Heart left ventricle (tissue), 16 donors: ENCODE data around the gene PCBP3. TPM values are rescaled to one million over a fixed set of nuclear protein-coding genes. Genes with fewer than 3 reads are reported as not detected.

ENCODE experiments used
- ATAC-seq, 4 donors: fragments of 200-7000 bp; cut with Tn5 transposase; one replicate each; pipeline ENCODE4 v1.9.1; 2020 to 2022; ENCODE audit warnings: moderate library complexity in 4 of 4, mild to moderate bottlenecking in 3 of 4, moderate number of reproducible peaks in 1 of 4
- DNase-seq, 5 donors: peaks; one replicate each; pipeline ENCODE4 v3.0.0-alpha.2; 2020
- H3K27ac ChIP-seq, 12 donors: fragments of 200-600 bp; sonication (generic) in 4 of 12; one replicate each; pipeline versions ENCODE4 v1.5.0 to v1.8.0; 2016 to 2022; ENCODE audit warnings: mild to moderate bottlenecking in 2 of 12
- H3K27me3 ChIP-seq, 9 donors: fragments of 200-600 bp; sonication (generic) in 2 of 9; one replicate each; pipeline versions ENCODE4 v1.5.1 to v1.8.0; 2016 to 2022; ENCODE audit warnings: mild to moderate bottlenecking in 3 of 9
- H3K36me3 ChIP-seq, 9 donors: fragments of 200-600 bp; sonication (generic) in 2 of 9; one replicate each; pipeline versions ENCODE4 v1.5.0 to v1.8.0; 2018 to 2022; ENCODE audit warnings: mild to moderate bottlenecking in 2 of 9
- H3K4me1 ChIP-seq, 12 donors: fragments of 200-600 bp; sonication (generic) in 4 of 12; one replicate each; pipeline versions ENCODE4 v1.5.0 to v1.8.0; 2016 to 2022; ENCODE audit warnings: mild to moderate bottlenecking in 3 of 12
- H3K4me3 ChIP-seq, 12 donors: fragments of 200-600 bp; sonication (generic) in 4 of 12; one replicate each; pipeline versions ENCODE4 v1.5.0 to v1.8.0; 2017 to 2022; ENCODE audit warnings: mild to moderate bottlenecking in 9 of 12, moderate library complexity in 4 of 12
- H3K9me3 ChIP-seq, 12 donors: fragments of 200-600 bp; sonication (generic) in 4 of 12; one replicate each; pipeline versions ENCODE4 v1.5.0 to v1.8.0; 2016 to 2022; ENCODE audit warnings: mild to moderate bottlenecking in 1 of 12
- CTCF ChIP-seq, 12 donors: fragments of 200-600 bp; sonication (generic) in 4 of 12; IDR thresholded peaks; one replicate each; pipeline versions ENCODE4 v1.5.0 to v1.8.0; 2018 to 2022; ENCODE audit warnings: antibody characterized with exemption in 12 of 12, mild to moderate bottlenecking in 5 of 12
- POLR2A ChIP-seq, 2 donors: fragments of 450-650 bp; IDR thresholded peaks; one replicate each; pipeline ENCODE4 v1.6.1; 2017; ENCODE audit warnings: antibody characterized with exemption in 2 of 2, mild to moderate bottlenecking in 2 of 2, moderate library complexity in 2 of 2
- WGBS, 4 donors: extraction: QIAGEN DNeasy Blood & Tissue Kit in 2 of 4; methylation state at CpG; one replicate each; pipeline versions ENCODE4 v1.1.5 to v1.1.7; 2013 to 2018; 5-methylcytosine and 5-hydroxymethylcytosine counted together
- intact Hi-C, 10 donors: fragments of 100-400 bp; cut with DNase I; formaldehyde crosslinking; loops; one replicate each; pipeline versions ENCODE4 v1.11.1 to v1.14.2; 2022
- polyA plus RNA-seq, 2 donors: library from polyadenylated mRNA; stranded (reverse); fragments of 200-250 nt; gene quantifications; one replicate each; pipeline ENCODE4 v1.2.3, GENCODE V29; 2013
- total RNA-seq, 9 donors: library from RNA; depleted of rRNA in 2 of 9; stranded (reverse); fragments of >200 nt in 2 of 9; fragmentation: NEBNext Ultra II Directional in 3 of 9; extraction: Animal tissue kit (Norgen Biotek cat#: 25700) in 3 of 9; gene quantifications; one replicate each; pipeline versions ENCODE4 v1.1.0 to v1.2.4, GENCODE V29; 2016 to 2023
- donor health status: ischemic (EF 13 %, LVEDD 7.1; RV severe dilation, severe dysfunction).
- donor health status: healthy with polysubstance abuse.
- donor health status: DM: no; HTN: yes; CAD: no.
- donor health status: DM: no; HTN: no; CAD: no.
- donor health status: ischemic (EF 25% LVEDD 6.9; RV normal size, moderate dysfunction).
- donor health status: ischemic (EF 25% LVEDD 5.7; RV mildly dilated, moderate dysfunction).
- donor health status: healthy.
- donor health status: DM: yes; HTN: yes; CAD: no.
- donor health status: ischemic (EF 35%, LVEDD 5.7; RV mildly dilated, moderate dysfunction).
- donor health status: nonischemic (EF 11% LVEDD 7.7; RV severe dilation, severe dysfunction).
- donor health status: DM: yes; HTN: yes; CAD: no.
- donor health status: PGD.
- donor health status: ischemic (EF 29% LVEDD 5.4; RV normal size, mild dysfunction).
- donor health status: nonischemic (EF 23%, LVEDD 6.1; RV moderate dilation, normal function).

PCBP3 gene
- total and polyA plus RNA-seq, 11 donors: 0.72 to 11.4 (median 2.5) TPM; not detected in 1

GRCh38 chr21:45863267-45863666, 219.7 kb downstream of the PCBP3 start:
- DNase-seq: no peak
- Histone ChIP-seq H3K4me1 (no peaks in the 10 kb centered on the region), H3K27me3 (peaks cover 0 to 3% (median 0%) of the 10 kb centered on the region in 9 donors), H3K9me3 (no peaks in the 10 kb centered on the region), H3K27ac (no peak overlapping the region), H3K4me3 (no peak overlapping the region), H3K36me3 (no peaks in the 10 kb centered on the region)
- intact Hi-C loops: no loop called here
- ATAC-seq: no peak
- no peak for TF ChIP-seq CTCF (IDR thresholded peaks at IDR 0.05)
- TF ChIP-seq POLR2A (IDR thresholded peaks at IDR 0.05): no peak
- WGBS, 4 donors: 86 to 91% (median 90%) methylated on average over 18 of the region's 18 CpGs

GRCh38 chr21:45863751-45864150, 220.2 kb downstream of the PCBP3 start:
- no peak for ATAC-seq
- Histone ChIP-seq H3K36me3 (no peaks in the 10 kb centered on the region), H3K4me3 (no peak overlapping the region), H3K4me1 (no peaks in the 10 kb centered on the region), H3K27ac (no peak overlapping the region), H3K9me3 (no peaks in the 10 kb centered on the region), H3K27me3 (peaks cover 0 to 3% (median 0%) of the 10 kb centered on the region in 9 donors)
- intact Hi-C loops: no loop called here
- TF ChIP-seq CTCF (IDR thresholded peaks at IDR 0.05) (no peak), POLR2A (IDR thresholded peaks at IDR 0.05) (no peak)
- no peak for DNase-seq
- 87 to 91% (median 90%) methylated on average over 19 of the region's 19 CpGs for WGBS, 4 donors

- H3K4me3 ChIP-seq: no peak overlapping the region
- H3K27me3 ChIP-seq: peaks cover 0 to 3% (median 0%) of the 10 kb centered on the region in 9 donors
- H3K4me1 ChIP-seq: no peaks in the 10 kb centered on the region
- H3K27ac ChIP-seq: no peak overlapping the region
- ATAC-seq (no peak), DNase-seq (no peak)
- no peak for TF ChIP-seq POLR2A (IDR thresholded peaks at IDR 0.05)
- no peak for TF ChIP-seq CTCF (IDR thresholded peaks at IDR 0.05)
- no peaks in the 10 kb centered on the region for H3K9me3 ChIP-seq
- H3K36me3 ChIP-seq: no peaks in the 10 kb centered on the region
- WGBS, 4 donors: 36 to 60% (median 42%) methylated on average over 5 of the region's 5 CpGs
- intact Hi-C loops: no loop called here
Measured at GRCh38 chr21:45864436-45864835, 220.9 kb downstream of the PCBP3 start.

DNA sequence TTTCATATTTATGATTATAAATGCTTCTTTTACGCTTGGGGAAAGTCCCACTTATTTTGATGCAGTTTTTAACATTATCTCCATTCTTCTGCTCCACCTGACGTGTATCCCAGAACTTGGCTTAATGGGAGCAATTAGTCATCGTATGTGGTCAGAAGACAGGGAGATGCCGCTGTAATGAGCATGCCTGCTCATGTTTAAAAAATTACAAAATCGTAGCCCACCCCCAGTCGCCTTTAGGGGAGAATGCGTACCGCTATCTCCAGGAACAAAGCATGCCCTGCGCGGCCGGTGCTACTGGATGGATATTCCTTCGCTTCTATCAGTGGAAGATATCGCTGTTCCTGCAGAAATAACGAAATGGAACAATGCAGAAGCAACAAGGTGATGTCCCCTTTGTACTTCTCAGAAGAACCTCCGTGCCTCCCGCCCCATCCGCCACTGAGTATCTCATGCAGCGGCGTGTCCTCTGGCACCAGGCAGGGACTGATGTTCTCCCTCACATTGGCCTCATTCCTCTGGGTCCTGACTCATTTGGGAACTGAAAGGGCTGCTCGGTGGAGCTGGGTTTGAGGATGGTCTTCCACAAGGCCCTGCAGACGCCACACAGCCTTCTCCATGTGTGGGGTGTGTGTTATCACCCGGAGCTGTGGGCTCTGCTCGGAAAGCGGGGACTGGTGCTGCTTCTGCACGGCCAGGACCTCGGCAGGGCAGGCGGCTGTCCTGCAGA, 221.7 kb downstream of the PCBP3 start:
- no peaks in the 10 kb centered on the region for H3K36me3 ChIP-seq
- WGBS, 4 donors: 89 to 91% (median 90%) methylated on average over 19 to 27 of the region's 27 CpGs
- H3K4me1 ChIP-seq: no peaks in the 10 kb centered on the region
- no peak overlapping the region for H3K4me3 ChIP-seq
- intact Hi-C loops: no loop called here
- DNase-seq (no peak), ATAC-seq (no peak)
- TF ChIP-seq POLR2A (IDR thresholded peaks at IDR 0.05) (no peak), CTCF (IDR thresholded peaks at IDR 0.05) (no peak)
- H3K27ac ChIP-seq: no peak overlapping the region
- H3K27me3 ChIP-seq: peaks cover 0 to 3% (median 0%) of the 10 kb centered on the region in 9 donors
- no peaks in the 10 kb centered on the region for H3K9me3 ChIP-seq
